ENCODE results near the gene C22orf15.

Gene C22orf15

DNA sequence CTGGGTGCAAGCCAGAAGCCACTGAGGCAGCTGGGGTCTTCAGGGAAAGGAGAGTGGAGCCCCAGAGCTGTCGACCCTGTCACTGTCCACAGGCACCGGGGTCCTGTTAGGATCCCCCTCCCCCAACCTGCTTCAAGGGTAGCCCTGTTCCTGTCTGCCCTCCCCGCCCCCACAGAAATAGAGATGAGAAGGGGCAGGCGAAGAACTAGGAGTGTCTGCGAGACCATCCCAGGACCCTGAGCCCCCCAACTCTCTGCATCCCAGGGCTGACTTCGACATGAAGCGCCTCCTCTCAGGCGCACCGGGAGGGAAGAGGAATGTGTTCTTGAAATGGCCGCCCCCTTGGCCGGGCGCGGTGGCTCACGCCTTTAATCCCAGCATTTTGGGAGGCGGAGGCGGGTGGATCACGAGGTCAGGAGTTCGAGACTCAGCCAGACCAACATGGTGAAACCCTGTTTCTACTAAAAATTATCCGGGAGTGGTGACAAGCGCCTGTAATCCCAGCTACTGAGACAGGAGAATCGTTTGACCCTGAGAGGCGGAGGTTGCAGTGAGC lies 11.3 kb upstream of the C22orf15 start:
- peak; percentile 77 for DNase-seq

DNA sequence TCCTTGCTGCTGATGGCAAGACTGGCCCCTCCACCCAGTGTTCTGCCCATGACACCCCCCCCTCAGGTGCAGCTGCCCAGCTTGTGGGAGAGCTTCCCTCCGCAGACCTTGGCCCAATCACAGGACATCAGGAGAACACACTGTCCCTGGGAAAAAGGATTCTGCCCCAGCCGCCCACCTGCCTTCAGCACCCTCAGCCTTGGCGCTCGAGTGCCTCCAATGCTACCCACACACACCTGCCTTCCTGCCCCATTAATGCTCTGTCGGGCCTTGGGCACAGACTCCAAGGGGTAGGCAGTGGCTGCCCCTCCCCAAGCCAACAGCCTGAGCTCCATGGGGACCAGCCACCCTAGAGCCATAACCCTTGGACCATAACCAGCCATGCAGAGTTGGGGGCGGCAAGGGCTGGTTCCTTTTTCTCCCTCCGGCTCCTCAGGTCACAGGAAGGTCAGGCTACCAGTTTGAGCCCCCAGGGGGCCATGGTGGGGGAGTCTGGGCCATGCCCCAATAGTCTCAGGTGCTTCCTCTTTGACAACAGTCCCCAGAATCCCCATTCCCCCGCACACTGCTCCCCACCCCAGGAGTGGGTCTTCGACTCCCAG lies 10.6 kb upstream of the C22orf15 start:
- no peak for DNase-seq

DNA sequence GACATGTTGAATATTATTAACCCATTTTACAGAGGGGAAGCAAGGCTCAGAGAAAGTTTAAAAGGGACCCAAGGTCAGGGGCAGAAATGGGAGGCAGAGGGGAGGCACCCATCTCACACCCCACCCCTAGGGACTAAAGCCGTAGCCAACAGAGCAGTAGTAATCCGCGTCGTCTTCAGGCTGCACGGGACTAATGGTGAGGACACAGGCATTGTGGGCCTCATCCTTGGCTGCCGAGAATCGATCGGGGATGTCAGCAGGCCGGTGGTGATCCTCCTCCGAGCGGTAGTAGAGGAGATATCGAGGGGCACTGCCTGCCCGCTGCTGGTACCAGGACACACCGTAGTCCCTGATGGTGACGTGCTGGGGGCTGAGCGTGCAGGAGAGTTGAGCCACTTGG lies 10.0 kb upstream of the C22orf15 start:
- no peak for DNase-seq

DNA sequence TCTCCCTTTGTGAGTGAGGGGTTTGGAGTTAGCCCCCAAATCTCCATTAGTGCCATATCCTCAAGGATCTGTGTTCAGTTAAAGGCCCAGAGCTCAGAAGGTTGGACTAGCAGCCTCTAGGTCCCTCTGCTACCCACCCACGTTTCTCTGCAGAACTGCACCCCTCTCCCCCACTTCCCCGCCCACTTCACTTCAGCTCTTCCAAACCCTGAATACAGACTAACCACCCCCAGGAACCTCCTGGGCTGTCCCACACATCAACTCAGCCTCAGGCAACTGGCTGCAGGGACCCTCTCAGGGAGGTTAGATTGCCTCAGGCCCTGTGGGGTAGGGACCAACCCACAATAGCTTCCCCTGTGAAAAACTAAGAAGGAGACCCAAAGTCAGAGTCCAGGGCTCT lies 9.4 kb upstream of the C22orf15 start:
- DNase-seq, result no peak

DNA sequence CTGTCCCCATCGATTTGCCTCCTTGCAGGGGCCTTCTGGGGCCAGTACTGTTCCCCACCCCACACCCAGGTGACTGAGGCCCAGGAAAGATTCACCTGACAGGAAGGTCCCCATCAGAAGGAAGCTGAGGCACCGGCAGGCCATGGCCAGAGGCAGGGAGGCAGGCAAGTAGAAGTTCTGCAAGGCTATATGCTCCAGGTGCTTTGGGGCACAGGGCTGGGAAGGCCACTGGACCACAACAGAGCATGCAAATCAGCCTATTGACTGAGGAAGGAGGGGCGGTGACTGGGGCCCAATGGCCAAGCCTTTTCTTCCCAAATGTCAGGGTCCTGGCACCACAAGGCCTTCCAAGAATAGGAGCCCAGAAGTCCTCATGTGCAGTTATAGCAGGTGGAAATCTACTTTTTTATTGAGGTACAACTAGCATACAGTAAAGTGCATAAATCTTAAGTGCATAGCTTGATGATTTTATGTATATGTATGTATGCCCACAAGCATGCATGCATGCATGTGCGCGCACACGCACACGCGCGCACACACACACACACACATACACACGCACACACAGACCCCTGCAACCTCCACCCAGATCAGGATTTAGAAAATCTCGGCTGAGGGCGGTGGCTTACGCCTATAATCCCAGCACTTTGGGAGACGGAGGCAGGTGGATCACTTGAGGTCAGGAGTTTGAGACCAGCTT lies 8.4 kb upstream of the C22orf15 start, which contains the start of gene VPREB3:
Gene VPREB3, minus strand, starts transcription at position 206 of the 700 bp plus-strand sequence. Its CDS starts 62 bp downstream, at position 144.
- no peak for DNase-seq

DNA sequence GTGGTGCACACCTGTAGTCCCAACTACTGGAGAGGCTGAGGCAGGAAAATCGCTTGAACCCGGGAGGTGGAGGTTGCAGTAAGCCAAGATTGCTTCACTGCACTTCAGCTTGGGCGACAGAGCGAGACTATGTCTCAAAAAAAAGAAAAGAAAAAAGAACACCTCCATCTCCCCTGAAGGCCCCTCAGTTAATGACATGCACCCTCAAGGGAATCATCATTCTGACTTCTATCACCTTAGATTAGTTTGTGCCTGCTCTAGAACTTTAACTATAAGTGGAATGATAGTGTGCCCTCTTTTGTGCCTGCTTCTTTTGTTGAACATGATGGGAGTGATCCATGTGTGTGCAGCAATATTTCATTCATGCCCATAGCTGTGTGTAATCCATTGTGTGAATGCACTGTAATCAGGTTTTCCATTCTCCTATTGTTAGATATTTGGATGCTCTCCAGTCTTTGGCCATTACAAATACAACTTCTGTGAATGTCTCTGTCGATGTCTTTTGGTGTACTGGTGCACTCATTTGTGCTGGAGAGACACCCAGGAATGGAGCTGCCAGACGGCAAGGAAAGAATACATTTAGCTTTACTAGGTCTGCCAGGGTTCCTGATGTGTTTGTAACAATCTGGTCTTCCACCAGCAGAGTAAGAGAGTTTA lies 7.7 kb upstream of the C22orf15 start:
- DNase-seq, result no peak

DNA sequence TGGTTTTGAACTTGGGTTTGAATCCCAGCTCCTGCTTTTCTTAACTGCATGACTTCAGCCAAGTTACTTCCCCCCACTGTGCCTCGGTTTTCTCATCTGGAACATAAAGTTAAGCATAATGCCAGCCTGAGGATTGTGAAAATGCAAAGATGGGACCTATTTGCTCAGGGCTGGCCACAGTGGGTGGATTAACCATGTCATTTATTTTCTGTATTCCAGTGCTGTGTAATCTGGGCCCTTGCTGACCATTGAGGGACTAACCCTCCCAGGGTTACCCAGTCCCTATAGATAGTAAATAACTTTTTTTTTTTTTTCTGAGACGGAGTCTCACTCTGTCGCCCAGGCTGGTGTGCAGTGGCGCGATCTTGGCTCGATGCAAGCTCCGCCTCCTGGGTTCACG lies 7.1 kb upstream of the C22orf15 start:
- DNase-seq, result no peak

DNA sequence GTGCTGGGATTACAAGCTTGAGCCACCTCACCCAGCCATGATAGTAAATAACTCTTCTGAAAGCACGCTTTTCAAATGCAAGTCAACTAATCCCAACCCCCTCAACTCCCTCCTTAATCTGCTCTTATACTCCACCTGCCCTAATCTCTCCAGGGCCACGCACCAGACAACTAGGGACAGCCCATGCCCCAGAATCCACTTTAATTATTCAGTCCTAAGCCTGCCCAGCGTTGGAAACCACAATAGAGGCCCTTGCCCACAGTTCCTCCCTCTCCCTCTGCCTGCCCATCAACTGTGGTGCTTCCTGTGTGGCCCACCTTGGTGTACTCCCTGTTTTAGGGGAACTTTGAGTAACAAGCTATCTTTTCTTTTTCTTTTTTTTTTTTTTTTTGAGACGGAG lies 5.9 kb upstream of the C22orf15 start:
- DNase-seq, result no peak

DNA sequence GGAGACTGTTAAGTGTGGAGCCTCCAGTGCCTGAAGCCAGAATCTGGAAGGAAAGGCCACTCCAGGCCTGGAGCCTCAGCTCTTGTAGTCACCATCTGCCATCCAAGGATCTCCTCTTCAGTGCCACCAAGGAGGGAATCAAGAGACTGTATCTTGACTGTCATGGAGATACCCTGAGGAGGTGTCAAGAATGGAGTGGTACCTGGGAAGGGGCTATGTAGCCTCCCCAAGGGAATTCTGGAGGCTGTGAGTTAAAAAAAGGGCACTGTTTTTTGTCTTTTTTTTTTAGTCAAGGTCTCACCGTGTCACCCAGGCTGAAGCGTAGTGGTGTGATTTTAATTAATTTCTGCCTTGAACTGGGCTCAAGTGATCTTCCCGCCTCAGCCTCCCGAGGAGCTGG lies 3.2 kb upstream of the C22orf15 start:
- no peak for DNase-seq

DNA sequence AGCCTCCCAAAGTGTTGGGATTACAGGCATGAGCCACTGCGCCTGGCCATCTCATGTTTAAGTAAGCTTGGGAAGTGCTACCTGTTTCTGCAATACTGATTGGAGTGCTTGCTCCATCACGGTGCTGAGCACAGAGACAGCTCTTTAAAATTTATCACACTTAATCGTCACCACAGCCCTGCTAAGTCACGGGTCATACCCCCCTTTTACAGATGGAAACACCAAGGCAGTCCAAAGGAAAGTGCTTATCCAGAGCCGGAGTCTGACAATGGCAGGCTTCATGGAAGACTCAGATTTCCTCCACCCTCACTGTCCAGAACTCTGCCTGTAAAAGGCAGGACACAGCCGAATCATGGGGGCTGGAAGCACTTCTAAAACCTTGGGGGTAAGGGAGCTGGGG lies 2.7 kb upstream of the C22orf15 start:
- no peak for DNase-seq

DNA sequence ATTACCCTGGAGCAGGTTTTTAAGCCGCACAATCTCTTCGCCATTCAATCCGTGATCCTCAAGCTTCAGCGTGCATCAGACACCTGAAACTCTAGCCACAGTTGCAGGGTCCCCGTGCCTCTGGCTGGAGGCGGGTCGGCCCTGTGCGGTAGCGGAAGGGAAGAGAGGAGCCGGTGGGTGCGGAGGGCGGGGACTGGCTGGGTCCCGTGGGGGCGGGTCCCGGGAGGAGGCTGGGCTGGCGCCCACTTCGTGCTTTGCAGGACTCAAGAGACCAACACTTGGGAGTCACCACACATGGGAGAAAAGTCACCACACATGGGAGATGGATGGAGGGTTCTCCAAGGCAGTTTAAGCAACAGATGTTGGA lies 772 bp downstream of the C22orf15 start:
- DNase-seq, result no peak

DNA sequence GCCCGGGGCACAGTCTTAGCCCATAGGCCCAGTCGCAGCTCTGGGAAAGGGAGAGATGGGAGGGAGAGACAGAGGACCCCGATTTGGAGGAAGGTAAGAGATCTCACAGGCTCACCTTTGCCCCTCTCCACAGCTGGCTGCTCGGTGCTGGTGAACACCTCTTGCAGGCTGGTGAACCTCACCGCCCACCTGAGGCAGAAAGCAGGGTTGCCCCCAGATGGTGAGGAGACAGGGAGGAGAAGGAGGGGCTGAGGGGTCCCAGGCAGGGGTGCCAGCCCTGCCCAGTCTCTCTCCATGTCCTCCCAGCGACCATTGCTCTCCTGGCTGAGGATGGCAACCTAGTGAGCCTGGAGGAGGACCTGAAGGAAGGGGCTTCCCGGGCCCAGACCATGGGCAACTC lies 1.2 kb downstream of the C22orf15 start:
- no peak for DNase-seq

DNA sequence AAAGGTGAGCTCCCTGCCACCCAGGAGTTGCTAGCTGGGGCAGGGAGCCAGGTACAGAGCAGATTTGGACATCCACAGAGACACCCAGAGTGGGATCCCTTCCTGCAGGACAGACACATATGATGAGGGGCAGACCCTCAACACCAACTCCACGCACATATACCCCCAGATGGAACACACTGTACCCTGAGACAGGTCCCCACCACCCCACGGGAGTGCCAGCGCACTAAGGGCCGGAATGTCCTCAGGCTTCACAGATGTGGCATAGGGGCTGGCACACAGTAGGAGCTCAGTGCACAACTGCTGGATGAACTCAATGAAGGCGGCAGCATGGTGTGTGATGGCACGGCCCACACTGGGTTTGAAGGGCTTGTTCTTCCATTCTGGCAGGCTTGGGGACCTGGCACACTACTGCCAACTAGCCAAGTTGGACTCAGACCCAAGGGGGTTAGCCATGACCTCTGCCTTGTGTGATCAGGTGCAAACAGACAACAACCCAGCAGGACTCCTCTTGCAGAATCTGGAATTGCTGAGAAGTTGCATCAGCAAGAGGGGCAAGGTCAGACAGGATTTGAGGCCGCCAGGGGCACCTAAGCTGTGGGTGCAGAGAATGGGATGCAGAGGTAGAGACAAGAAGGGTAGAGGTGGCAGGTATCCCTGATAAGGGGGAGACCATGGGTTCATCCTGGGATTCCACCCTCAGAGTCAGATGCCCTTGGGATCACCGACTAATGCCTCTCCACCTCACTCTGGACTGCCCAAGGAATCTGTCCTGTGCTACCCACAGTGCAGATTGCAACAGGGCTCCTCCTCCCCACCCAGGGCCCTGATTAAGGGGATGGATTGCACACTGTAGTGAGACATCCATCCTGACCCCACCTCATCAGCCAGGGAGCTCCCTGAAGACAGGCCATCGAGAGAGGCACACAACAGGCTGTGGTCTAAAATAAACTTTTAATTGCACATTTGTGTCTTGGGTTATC lies 2.4 kb downstream of the C22orf15 start:
- DNase-seq, result no peak

DNA sequence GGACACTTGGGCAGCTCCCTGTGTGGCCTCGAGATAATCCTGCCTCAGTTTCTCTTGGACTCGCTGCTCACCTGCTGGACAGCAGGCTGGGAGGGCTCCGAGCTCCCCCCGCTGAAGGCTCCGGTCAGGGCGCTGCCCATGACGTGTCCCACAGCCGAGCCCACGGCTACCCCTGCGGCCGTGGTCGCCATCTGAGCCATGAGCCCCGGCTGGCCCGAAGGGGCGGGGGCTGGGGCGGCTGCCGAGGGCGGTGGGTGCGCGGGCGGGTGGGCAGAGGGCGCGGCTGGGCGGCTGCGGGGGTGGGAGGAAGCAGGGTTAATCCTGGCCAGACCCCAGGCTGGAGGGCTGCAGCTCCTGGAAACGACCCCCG lies 4.5 kb downstream of the C22orf15 start:
- no peak for DNase-seq

DNA sequence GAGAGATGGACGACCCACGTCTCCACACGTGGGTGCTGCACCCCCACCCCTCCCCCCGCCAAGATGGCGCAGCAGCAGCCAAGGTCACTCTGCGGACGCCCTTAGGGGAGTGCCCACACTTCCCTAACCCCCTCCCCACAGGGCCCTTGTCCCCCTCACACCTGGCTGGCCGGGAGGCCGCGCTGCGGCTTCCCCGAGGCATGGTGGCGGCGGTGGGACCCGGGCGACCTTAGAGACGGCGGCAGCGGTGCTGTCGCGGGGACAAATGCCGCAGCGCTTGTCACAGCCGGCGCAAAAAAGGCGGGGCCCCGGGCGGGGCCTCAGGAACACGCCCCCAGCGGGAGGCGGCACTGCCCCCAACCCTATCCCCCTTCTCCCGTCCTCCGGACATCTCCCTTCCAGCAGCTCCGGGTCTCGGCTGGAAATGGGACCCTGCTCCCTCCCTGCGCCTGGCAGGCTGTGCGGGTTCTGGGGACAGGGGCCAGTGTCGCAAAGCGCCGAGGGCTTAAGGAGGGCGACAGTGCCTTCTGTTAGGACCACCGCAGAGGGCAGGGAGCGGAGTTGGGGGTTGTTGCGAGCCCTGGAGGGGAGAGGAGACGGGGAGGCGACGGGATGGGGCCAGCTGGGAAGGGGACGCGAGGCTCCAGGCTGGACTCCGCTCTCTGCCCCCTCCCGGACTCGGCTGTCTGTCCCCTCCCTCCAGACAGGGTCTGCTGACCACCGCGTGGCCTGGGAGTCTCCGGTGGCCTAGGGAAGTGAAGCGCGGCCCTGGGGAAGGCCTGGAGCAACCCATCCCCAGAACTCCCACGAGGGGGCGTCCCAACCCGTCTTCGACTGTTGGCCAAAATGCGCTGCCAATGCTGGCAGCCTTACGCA lies 5.1 kb downstream of the C22orf15 start, which contains the start of gene CHCHD10:
Gene CHCHD10, minus strand, starts transcription at position 300 of the 876 bp plus-strand sequence. Its CDS starts 98 bp downstream, at position 202.
- peak; percentile 86 for DNase-seq

DNA sequence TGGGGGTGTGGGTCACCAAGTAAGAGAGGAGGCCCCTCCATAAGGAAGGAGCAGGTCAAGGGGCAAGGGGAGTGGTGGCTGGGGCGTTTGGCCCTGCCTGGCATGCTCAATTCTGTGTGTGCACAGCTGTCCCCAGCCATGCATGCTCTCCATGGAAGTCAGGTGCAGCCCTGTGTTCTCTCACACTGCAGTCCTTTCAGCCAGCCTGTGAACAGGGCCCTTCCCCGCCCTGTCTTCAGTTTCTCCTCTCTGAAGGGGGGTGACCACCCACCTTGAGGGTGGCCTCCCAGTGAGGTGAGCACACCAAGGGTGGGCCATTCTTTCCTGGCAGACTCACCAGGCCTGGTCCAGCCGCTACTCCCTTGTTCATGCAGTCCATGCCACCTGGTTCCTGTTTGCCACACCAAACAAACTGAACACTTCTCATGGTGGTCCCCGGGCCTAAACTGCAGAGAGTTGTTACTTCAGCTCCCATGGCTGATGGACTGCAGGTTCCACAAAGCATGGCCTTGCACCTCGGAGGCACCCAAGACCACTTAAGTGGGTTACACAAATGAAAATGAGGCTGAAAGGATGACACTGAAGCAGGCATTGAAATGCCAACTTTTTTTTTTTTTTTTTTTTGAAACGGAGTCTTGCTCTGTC lies 6.7 kb downstream of the C22orf15 start:
- no peak for DNase-seq

DNA sequence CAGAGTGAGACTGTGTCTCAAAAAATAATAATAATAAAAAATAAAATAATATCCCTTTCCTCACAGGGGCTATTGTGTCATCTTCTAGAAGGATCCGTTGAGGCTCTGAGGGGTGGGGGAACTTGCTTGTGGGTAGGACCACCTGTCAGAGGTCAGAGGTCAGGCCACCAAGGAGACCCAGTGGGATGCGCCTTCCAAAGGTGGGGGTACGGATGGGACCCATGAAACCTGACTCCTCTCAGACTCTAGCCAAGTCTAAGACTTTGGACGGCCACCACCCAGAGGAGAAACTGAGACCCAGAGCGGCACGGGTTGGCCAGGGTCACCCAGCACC lies 9.5 kb downstream of the C22orf15 start:
- DNase-seq, result no peak

DNA sequence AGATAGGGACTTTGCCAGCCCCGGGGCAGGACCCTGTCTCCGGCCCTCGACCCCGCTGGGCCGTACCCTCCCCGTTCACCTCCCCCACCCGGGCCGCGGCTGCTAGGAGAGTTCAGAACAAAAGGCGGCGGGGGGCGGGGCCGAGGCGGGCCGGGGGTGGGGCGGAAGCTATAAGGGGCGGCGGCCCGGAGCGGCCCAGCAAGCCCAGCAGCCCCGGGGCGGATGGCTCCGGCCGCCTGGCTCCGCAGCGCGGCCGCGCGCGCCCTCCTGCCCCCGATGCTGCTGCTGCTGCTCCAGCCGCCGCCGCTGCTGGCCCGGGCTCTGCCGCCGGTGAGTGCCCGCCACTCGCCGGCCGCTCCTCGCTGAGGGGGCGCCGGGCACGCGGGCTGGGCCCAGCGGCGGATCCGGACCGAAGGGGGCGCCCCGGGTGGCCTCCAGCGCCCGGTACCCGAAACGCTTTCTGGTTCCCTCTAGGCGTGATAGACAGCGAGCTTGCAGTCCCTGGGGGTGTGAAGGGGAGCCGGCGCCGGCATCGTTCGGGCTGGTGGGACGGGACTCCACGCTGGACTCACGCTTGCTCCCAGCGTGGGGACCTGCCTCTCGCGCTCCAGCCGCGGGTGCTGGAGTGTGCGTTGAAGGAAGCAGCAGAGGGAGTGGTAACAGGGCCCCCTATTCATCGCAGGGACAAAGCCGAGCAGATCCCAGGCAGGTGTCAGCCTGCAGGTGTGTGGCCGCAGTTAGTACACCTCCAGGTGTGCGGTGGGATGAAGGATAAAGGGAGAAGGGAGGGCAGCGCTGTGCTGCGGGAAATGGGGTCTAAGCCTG lies 10.1 kb downstream of the C22orf15 start, which contains the start of gene MMP11:
Gene MMP11, plus strand, starts transcription at position 201 of the 825 bp plus-strand sequence. Its CDS starts 22 bp downstream, at position 223.
- DNase-seq, result peak; percentile 80

DNA sequence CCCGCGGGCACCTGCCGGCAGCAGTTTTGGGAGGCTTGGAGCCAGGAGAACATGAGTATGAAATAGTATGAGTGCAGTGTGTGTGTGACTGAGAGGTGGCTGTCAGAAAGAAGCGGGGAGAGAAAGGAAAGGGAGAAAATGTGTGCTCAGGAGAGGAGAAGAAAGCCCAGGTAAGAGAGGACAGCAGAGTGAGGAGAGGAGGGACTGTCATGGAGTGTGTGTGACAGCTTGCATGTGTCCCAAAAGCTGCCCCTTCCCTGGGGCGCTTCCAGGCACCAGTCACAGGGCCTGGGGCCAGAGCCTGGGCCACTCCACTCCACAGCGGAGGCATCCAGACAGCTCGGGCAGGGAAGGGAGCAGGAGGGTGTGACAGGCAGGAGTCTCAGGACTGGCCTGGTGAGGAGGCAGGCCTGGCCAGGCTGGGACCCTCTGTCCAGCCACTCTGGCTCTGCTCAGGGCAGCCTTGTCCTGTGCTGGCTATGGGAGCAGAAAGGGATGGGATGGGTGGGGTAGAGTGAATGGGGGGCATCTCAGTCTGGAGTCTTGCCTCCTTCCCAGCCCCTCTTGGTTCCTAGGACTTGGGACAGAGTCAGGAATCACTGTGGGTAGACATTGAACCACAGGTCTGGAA lies 10.8 kb downstream of the C22orf15 start:
- no peak for DNase-seq

Data from left hindlimb (tissue), 1 donor.